ENCODE measurements around the gene UBTD2.
"Not testable (repeated sequence)": the region's sequence is repeated elsewhere in the genome, so short reads cannot be mapped to it uniquely, and the experiment has no call there.

UBTD2 gene

DNA sequence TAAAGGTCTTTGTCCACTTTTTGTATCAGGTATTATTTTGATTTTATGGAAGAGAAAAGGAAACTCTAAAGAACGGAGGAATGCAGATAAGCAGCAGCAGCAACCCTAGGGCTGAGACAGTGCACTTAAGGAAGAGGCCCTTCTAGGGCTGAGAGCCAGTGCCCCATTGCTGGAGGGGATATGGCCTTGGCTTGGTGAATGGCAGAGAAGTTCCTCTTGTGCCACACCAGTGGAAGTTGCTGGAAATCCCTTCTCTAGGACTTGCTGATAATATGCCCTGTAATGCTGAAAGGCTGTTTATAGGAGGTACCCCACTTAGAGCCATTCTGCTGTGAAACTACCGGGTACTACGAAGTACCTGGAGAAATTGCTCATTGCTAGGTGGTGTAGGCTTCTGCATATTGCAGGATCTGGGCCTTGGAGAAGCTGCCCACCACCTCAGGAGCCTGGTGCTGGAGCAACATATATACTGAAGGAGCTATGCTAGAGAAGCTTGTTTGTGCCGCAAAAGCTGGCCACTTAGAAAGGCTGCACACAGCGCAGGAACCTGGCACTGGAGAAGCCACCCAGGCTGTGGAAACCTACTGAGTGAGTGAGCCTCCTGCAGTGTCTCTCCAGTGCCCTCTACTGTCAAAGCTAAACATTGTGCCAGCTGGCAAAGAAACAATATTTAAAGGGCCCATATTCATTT, 9.6 kb upstream of the UBTD2 start:
- peak; percentile 83 for DNase-seq (ENCODE audit: low spot score)

DNA sequence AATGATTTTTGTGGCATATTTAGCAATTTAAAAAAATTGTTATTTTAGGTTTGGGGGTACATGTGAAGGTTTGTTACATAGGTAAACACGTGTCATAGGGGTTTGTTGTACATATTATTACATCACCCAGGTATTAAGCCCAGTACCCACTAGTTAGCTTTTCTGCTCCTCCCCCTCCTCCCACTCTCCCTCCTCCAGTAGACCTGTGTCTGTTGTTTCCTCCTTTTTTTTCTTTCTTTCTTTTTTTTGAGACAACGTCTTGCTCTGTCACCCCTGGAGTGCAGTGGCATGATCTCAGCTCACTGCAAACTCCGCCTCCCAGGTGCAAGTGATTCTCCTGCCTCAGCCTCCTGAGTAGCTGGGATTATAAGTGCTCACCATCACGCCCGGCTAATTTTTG, 8.3 kb upstream of the UBTD2 start:
- not testable (repeated sequence) for DNase-seq (ENCODE audit: low spot score)

DNA sequence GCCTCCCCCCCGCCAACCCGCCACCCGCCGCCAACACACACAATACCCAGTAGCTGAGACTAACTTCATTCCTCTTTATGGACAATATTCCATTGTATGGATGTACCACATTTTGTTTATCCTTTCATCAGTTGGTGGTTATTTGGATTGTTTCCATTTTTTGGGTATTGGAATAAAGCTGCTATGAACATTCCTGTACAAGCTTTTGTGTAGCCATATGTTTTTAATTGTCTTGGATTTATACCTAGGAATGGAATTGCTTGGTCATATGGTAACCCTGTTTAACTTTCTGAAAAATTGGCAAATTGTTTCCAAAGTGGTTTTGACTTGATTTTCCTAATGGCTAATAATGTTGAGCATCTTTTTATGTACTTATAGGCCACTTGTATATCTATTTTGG, 4.9 kb upstream of the UBTD2 start:
- DNase-seq (ENCODE audit: low spot score), result no peak

DNA sequence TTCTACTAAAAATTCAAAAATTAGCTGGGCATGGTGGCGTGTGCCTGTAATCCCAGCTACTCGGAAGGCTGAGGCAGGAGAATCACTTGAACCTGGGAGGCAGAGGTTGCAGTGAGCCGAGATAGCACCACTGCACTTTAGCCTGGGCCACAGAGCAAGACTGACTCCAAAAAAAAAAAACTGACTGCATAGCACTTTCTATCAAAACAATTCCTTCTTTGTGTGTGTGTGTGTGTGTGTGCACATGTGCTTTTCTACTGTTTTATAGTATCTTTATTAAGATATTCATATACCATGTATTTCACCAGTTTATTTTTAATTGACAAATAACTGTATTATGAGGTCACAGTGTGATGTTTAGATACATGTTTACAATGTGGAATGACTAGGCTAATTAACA, 3.6 kb upstream of the UBTD2 start:
- DNase-seq (ENCODE audit: low spot score), result not testable (repeated sequence)

DNA sequence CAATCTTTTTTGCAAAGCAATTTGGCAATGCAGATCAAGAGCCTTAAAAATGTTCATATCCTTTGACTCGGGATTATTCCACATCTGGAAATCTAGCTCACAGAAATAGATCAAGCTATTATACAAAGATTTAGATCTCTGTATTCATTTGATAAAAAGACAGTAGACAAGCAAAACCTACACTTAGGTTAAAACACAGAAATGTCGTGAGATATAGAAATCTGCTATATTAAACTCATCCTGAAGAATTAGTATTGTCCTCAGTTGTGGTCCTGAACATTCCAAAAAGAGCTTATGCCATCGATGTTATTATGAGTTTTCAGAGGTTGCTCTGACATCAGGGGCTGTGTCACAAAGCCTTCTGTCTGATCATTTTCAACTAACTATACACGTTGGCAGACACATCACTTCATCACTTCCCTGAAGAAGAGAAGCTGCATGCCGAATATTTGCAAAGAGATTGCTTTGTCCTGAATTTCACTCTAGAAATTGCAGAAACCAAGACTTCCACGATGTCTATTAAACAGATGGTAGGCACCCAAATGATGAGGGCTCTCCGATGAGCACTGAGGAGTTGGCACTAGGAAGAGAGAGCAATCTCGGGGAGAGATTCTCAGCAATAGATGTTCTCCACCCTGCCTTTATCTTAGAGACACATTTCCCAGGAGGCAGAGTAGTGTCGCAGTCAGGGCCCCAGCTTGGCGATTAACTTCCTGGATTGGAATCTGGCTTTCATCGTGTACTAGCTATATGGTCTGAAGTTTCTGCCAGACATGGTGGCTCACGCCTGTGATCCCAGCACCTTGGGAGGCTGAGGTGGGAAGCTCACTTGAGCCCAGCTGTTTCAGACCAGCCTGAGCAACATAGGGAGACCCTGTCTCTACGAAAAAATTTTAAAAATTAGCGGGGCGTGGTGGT, 1.9 kb upstream of the UBTD2 start:
- no peak for DNase-seq (ENCODE audit: low spot score)

DNA sequence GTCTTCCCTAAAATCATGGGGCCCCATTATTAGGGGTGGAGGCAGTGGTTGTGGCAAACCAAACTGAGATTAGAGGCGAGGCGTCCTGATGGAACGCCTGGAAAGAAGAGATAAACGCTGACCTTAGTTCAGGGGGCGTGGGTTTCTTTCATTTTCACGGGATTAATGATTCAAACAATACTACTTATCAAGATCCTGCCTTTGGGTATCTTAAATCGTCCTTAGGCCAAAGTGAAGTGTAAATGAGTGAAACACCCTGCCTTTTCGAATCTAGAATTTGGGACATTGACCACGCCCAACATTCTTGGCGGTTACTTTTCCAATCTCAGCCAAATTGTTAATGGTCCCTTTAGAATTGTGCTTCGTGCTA, 1.0 kb upstream of the UBTD2 start:
- DNase-seq (ENCODE audit: low spot score), result peak; percentile 40

DNA sequence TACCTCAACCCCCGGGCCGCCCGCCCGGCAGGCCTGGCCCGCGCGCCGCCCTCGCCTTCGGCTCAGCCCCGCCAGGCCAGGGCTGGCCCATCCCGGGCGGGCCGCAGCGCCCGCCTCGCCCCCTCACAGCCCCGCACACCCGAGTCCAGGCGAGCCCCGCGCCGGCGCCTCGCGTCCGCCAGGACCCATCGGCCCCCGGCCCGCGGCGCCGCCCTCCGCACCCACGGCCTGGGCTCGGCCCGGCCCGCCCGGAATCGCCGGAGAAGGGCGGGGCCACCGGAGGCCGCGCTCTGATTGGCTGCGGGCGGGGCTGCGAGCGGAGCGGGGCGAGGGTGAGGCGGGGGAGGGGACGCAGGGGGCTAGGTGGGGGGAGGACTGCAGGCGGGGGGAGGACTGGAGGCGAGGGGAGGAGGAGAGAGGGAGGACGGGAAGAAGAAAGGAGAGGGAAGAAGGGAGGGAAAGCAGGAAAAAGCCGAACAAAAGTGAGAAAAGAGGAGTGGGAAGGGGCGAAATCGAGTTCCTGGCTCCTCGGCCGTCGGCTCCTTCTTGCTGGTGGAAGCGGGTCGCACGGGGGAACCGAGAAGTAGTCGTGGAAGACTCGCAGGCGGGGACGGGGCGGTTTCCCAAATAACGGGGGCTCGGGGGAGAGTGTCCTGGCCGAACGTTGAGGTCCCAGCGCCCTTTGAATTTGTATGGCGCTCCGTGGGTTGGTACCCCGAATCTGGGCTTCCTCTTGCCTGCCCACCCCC, 472 bp upstream of the UBTD2 start:
- peak; percentile 95 for DNase-seq (ENCODE audit: low spot score)

DNA sequence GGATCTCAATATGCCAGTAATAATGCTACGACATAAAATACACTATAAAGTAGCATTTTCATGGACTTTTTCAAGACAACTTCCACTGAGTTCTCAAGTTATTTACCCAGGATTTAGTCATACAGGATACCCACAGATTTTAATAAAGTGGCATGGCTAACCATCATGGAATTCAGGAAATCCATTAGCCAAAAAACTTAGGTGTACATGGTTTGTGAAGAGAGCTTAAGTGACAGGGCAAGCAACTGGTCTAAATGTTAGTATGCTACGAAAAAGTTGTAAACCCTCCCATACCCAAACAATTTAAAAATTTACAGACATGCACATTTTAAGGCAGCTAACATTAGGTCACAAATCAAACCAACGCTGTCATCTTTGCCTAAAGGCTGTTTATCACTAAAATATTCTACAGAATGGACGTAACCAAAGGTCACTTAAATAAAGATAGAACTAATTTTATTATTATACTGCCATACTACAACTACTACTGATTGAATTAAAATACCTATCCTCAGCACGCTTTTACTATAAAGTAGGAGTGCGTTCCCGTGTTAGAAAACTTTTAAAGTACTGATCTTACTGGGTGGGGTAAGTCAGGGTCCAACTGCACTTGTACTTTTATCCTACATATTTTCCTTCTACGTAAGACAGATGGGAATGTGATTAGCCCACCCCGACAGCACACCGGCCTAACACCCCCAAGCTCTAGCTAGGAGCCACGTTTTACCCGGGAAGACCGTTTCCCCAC, 1.1 kb downstream of the UBTD2 start:
- DNase-seq (ENCODE audit: low spot score), result no peak

DNA sequence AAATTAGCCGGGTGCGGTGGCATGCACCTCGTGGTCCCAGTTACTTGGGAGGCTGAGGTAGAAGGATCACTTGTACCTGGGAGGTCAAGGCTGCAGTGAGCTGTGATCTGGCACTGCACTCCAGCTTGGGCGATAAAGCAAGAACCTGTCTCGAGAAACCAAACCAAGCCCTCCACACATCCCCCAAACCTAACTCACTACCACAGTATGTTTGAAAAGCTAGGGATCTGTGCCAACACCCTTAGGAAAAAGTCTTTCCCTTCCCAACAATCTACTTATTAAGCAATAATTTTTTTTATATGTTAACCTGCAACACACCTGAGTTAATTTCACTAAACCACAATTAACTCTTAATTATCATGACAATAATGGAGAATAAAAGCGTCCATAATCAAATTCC, 2.2 kb downstream of the UBTD2 start:
- DNase-seq (ENCODE audit: low spot score), result no peak

DNA sequence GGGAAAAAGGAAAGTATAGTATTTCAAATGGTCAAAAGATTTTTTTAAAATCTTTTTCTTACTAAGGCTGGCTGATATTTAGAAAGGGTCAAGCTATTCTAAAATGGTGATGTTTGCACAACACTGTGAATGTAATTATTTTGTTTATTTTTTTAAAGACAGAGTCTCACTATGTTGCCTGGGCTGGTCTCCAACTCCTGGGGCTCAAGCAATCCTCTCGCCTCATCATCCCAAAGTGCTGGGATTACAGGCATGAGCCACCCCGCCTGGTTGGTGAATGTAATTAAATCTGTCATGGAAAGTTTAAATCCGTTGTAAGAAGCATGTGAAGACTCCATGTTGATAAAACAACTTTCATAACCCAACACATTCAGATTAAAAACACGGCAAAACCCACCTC, 2.6 kb downstream of the UBTD2 start:
- DNase-seq (ENCODE audit: low spot score), result peak; percentile 36

DNA sequence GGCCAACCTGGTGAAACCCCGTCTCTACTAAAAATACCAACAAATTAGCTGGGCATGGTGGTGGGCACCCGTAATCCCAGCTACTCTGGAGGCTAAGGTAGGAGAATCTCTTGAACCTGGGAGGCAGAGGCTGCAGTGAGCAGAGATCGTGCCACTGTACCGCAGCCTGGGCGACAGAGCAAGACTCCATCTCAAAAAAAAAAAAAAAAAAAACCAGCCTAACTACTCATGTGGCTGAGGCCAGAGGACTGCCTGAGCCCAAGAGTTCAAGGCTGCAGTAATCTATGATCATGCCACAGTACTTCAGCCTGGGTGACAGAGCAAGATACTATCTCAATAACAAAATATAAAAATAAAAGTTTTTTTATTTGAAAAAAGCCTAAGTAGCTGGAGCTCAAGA, 3.2 kb downstream of the UBTD2 start:
- DNase-seq (ENCODE audit: low spot score), result no peak

DNA sequence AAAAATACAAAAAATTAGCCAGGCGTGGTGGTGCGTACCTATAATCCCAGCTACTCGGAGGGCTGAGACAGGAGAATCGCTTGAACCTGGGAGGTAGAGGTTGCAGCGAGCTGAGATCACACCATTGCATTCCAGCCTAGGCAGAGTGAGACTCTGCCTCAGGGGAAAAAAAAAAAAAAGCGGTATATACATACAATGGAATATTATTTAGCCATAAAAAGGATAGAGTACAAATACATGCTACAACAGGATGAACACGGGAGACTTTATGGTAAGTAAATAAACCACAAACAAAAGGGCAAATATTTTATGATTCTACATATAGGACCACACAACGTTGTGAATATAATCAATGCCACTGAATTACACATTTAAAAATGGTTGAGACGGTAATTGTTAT, 5.2 kb downstream of the UBTD2 start:
- no peak for DNase-seq (ENCODE audit: low spot score)

DNA sequence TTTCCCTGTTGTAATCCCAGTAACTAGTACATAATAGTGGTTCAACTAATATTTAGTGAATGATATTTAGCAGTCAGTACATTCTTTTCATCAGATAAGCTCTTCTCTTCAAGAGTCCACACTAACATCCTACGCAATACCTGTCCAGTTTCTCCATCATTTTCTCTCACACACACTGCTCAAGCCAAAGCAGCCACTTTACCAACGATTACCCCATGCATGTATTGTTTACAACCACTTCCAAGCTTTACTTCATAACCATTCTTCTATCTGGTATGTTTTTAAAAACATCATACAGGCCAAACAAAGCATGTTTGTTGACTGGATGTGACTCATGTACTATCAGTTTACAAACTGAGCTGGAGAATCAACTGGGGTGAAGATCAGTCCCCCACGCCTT, 7.3 kb downstream of the UBTD2 start:
- no peak for DNase-seq (ENCODE audit: low spot score)

DNA sequence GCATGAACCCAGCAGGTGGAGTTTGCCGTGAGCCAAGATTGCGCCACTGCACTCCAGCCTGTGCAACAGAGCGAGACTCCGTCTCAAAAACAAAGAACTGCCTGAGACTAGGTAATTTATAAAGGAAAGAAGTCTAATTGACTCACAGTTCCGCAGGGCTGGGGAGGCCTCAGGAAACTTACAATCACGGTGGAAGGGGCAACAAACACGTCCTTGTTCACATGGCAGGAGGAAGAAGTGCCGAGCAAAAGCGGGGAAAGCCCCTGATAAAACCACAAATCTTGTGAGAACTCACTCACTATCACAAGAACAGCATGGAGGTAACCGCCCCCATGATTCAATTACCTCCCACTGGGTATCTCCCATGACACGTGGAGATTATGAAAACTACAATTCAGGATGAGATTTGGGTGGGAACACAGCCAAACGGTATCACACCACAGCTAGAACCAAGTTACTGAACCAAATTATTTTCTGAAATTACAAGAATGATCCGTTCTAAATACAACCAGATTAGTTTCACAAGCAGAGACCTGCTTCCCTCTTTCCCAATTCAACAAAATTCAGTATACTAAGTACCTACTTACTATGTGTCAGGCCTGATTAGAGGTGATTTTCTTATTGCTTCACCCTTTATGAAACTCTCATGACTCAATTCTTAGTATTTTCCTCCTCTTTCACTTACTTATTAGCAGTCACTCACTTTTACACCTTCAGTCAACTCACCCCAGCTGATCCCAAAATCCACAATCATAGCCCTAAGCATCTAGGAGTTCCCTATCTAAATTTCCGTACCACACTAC, 8.4 kb downstream of the UBTD2 start:
- DNase-seq (ENCODE audit: low spot score), result no peak

DNA sequence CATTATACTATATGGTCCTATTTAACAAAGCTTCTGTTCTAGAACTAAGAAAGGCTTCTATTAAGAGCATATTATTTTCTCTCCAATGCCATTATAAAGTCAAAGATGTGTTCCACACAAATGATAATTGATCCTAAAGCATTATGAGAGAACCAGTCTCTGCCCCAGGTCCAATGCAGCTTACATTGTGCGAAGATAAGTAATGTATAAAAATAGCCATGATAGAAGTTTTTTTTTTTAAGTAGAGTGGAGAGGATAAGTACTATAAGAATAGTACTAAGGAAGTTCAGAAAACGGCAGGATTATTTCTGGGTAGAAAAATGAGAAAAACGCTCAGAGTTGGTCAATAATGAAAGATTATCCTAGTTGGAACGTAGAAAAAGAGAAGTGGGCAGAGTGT, 15.6 kb downstream of the UBTD2 start:
- no peak for DNase-seq (ENCODE audit: low spot score)

DNA sequence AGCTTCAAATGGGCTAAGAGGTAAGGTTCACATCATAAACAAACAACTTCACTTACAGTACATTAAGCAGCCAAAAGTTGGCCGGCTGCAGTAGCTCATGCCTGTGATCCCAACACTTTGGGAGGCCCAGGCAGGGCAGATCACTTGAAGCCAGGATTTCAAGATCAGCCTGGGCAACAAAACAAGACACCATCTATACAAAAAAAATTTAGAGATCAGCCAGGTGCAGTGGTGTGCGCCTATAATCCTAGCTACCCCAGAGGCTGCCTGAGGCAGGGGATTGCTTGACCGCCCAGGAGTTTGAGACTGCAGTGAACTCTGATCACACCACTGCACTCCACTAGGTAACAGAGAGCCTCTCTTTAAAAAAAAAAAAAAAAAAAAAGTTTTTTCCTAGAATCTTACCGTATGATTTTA, 16.9 kb downstream of the UBTD2 start:
- DNase-seq (ENCODE audit: low spot score), result no peak

DNA sequence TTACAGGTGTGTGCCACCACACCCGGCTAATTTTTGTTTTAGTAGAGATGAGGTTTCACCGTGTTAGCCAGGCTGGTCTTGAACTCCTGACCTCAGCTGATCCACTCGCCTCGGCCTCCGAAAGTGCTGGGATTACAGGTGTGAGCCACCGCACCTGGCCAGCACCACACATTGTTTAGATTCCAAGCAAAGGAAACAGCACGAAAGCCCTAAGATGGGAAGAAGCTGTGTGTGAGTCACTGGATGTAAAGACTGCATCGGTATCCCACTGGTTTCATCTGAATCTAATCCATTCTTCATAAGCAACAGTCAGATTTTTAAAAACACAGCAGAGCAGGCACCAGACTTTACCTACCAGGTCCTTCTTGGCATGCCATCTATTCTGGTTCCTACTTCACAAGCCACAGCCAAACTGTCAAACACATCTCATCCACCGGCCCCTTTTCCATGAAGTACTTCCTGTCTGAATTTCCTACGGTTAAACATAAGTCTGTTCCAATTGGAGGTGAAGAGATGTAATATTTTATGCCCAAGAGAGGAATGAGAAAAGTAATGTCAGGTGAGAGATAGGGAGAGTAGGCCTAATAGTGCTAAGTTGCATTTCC, 17.4 kb downstream of the UBTD2 start:
- no peak for DNase-seq (ENCODE audit: low spot score)

DNA sequence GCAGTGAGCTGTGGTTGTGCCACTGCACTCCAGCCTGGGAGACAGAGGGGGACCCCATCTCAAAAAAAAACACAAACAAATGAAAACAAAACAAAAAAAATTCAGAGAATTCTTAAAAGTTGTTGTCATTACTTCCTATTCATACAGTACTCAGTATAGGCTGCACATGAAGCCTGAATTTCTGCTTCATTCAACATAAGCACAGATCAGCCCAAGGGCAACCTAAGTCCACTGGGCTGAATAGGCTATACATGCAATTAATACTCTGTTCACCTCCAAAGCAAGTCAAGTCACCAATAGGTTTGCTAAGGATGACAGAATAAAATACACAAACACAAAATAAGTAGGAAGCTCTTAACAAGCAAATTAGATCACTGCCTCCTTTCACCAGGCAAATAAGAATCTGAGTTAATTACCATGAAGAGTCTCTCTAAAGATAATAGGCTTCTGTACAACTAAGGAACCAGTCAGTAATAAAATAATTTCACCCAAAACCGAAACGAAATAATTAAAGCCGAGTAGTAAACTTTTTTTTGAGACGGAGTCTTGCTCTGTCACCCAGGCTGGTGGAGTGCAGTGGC, 18.7 kb downstream of the UBTD2 start:
- no peak for DNase-seq (ENCODE audit: low spot score)

DNA sequence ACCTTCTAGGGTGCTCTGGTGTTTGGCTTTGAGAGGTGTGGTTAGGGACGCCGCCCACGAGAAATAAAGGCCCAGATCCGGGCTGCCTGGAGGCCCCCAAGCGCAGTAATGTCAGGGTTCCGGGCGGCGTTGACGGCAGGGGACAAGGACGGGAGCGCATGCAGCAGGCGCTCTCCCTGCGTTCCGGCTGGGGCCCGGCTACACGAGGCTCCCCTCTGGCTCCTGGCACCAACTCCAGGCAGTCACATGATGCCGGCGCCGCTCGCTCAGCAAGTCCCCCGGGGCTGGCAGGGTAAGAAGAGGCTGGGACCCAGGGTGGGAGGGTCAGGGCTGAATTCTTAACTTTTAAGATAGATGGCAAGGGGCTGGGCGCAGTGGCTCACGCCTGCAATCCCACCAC, 28.1 kb downstream of the UBTD2 start:
- no peak for DNase-seq (ENCODE audit: low spot score)

DNA sequence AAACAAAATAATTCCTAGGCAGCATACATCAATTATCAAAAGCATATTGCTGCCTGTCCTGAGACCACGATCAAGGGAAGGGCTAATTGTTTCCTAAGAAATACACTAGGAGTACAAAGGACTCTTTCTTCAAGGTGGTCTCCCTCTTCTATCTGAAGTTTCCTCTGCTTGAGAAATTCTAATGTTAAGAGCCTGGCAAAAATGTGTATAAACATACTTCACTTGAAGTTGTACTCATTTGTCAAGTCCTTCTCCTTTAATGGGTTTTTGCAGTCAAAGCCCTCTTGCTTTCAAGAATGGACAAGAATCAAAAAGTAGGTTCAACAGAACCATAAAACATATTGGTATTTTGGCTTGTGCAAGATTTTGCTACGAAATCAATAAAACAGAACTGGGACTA, 31.1 kb downstream of the UBTD2 start:
- DNase-seq (ENCODE audit: low spot score), result no peak

DNA sequence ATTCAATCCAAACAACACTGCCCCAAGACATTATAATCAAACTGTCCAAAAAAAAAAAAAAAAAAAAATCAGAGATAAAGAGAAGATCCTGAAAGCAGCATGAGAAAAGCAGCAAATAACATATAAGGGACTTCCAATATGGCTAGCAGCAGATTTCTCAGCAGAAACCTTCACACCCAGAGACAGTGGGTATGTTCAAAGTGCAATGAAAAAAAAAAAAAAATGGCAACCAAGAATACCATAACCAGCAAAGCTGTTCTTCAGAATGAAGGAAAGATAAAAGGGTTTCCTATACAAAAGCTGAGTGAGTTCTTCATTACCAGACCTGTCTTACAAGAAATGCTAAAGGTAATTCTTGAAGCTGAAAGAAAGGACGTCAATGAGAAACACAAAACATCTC, 32.1 kb downstream of the UBTD2 start:
- no peak for DNase-seq (ENCODE audit: low spot score)
